Measurements from ENCODE around the gene ZBED4. TPM values are rescaled to one million over a fixed set of nuclear protein-coding genes. Genes with fewer than 3 reads are reported as not detected.

The ZBED4 gene
- total RNA-seq, 1 experiment from 2014 or later: 21.6 TPM

DNA sequence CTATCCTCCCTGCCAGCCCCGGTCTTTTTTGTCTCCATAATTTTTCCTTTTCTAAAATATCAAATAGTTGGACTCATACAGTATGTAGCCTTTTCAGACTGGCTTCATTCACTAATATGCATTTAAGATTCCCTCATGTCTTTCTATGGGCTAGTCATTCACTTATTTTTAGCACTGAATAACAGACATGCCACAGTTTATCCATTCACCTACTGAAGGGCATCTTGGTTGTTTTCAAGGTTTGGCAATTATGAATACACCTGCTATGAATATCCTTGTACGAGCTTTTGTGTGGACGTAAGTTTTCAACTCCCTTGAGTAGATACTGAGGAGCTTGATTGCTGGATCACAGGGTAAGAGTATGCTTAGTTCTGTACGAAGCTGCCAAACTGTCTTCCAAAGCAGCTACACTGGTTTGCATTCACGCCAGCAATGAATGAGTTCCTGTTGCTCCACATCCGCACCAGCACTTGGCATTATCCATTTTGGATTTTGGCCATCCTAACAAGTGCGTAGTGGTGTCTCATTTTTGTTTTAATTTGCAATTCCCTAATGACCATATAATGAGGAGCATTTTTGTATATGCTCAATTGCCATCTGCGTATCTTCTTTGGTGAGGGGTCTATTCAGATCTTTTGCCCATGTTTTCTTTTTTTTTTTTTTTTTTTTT lies 43.5 kb downstream of the ZBED4 start:
- TF ChIP-seq POLR2A (IDR thresholded peaks at IDR 0.05; ENCODE audit: borderline replicate concordance, extremely low read depth, insufficient read depth, insufficient read length) (no peak), YY1 (IDR thresholded peaks at IDR 0.05; ENCODE audit: extremely low read depth, insufficient replicate concordance, low read depth, low read length) (no peak), RAD21 (IDR thresholded peaks at IDR 0.05; ENCODE audit: low read depth) (no peak), SRF (IDR thresholded peaks at IDR 0.05; ENCODE audit: low read depth) (no peak)
- TF ChIP-seq, protein P1, sequence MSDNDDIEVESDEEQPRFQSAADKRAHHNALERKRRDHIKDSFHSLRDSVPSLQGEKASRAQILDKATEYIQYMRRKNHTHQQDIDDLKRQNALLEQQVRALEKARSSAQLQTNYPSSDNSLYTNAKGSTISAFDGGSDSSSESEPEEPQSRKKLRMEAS (IDR thresholded peaks at IDR 0.05): no peak
- ATAC-seq (no peak), DNase-seq (ENCODE audit: low read depth, low spot score) (no peak)
- H3K9ac ChIP-seq (ENCODE audit: low read length): no peak overlapping the region
- no peaks in the 10 kb centered on the region for H4K20me1 ChIP-seq (ENCODE audit: insufficient read depth)
- H3K4me3 ChIP-seq (replicated peaks in 1 of 2; ENCODE audit: low read depth in 1 of 2, low read length in 2 of 2): no peak overlapping the region
- POLR2A ChIA-PET: no interaction called here
- CTCF ChIA-PET: no interaction called here
- no peak overlapping the region for H3K27ac ChIP-seq (ENCODE audit: low read depth, low read length)
- no peaks in the 10 kb centered on the region for H3K9me2 ChIP-seq (ENCODE audit: insufficient read depth)
- H3K9me3 ChIP-seq (ENCODE audit: control insufficient read depth in 1 of 2, insufficient read depth in 1 of 2, low read depth in 1 of 2, low read length in 2 of 2): no peaks in the 10 kb centered on the region
- no peaks in the 10 kb centered on the region for H3K79me2 ChIP-seq (ENCODE audit: insufficient read depth, low read length)
- no peak overlapping the region for H3K4me2 ChIP-seq (ENCODE audit: low read length)
- BruUV-seq (replicated peaks): no TSS peak
- no peak overlapping the region for H2AFZ ChIP-seq (ENCODE audit: low read depth, low read length, poor library complexity, severe bottlenecking)
- no peaks in the 10 kb centered on the region for H3K4me1 ChIP-seq (ENCODE audit: control insufficient read depth in 1 of 2, insufficient read depth in 2 of 2, low read length in 2 of 2)
- RAD21 ChIA-PET (ENCODE audit: low non-redundant PET in 1 of 2, low total read pairs in 2 of 2, uncharacterized antibody in 2 of 2, unreplicated experiment in 2 of 2): no interaction called here
- H3K27me3 ChIP-seq (ENCODE audit: insufficient read depth, low read length): no peaks in the 10 kb centered on the region
- intact Hi-C loops (cut with micrococcal nuclease): no loop called here
- H3K36me3 ChIP-seq (ENCODE audit: control insufficient read depth in 1 of 2, insufficient read depth in 2 of 2, low read length in 2 of 2): peaks cover 0 to 3% of the 10 kb centered on the region in 2 experiments; a peak in 1 of 4 replicates

- no TSS peak for BruUV-seq (replicated peaks)
- ChIA-PET POLR2A (no interaction called here), CTCF (no interaction called here), RAD21 (ENCODE audit: low non-redundant PET in 1 of 2, low total read pairs in 2 of 2, uncharacterized antibody in 2 of 2, unreplicated experiment in 2 of 2) (no interaction called here)
- no peak overlapping the region for H3K4me2 ChIP-seq (ENCODE audit: low read length)
- H3K9ac ChIP-seq (ENCODE audit: low read length): no peak overlapping the region
- ATAC-seq (no peak), DNase-seq (ENCODE audit: low read depth, low spot score) (no peak)
- H4K20me1 ChIP-seq (ENCODE audit: insufficient read depth): no peaks in the 10 kb centered on the region
- H3K27ac ChIP-seq (ENCODE audit: low read depth, low read length): no peak overlapping the region
- H3K9me2 ChIP-seq (ENCODE audit: insufficient read depth): no peaks in the 10 kb centered on the region
- H3K27me3 ChIP-seq (ENCODE audit: insufficient read depth, low read length): no peaks in the 10 kb centered on the region
- peaks cover 3 to 14% of the 10 kb centered on the region in 2 experiments; a peak in 3 of 4 replicates for H3K36me3 ChIP-seq (ENCODE audit: control insufficient read depth in 1 of 2, insufficient read depth in 2 of 2, low read length in 2 of 2)
- no peak overlapping the region for H3K4me3 ChIP-seq (replicated peaks in 1 of 2; ENCODE audit: low read depth in 1 of 2, low read length in 2 of 2)
- H3K4me1 ChIP-seq (ENCODE audit: control insufficient read depth in 1 of 2, insufficient read depth in 2 of 2, low read length in 2 of 2): no peaks in the 10 kb centered on the region
- H3K9me3 ChIP-seq (ENCODE audit: control insufficient read depth in 1 of 2, insufficient read depth in 1 of 2, low read depth in 1 of 2, low read length in 2 of 2): no peaks in the 10 kb centered on the region
- no peaks in the 10 kb centered on the region for H3K79me2 ChIP-seq (ENCODE audit: insufficient read depth, low read length)
- intact Hi-C loops (cut with micrococcal nuclease): no loop called here
- H2AFZ ChIP-seq (ENCODE audit: low read depth, low read length, poor library complexity, severe bottlenecking): no peak overlapping the region
- no peak for TF ChIP-seq CBX3 (IDR thresholded peaks at IDR 0.05; ENCODE audit: low read depth)
- TF ChIP-seq JUND (IDR thresholded peaks at IDR 0.05): no peak
- TF ChIP-seq FOSL1 (IDR thresholded peaks at IDR 0.05; ENCODE audit: low read depth): no peak
- no peak for TF ChIP-seq SIN3A (IDR thresholded peaks at IDR 0.05; ENCODE audit: low read depth)
- TF ChIP-seq ZFX (IDR thresholded peaks at IDR 0.05): no peak
- no peak for TF ChIP-seq ZBTB33 (IDR thresholded peaks at IDR 0.05; ENCODE audit: extremely low read depth, insufficient replicate concordance, low read length)
- TF ChIP-seq YY1 (IDR thresholded peaks at IDR 0.05; ENCODE audit: extremely low read depth, insufficient replicate concordance, low read depth, low read length): no peak
- no peak for TF ChIP-seq ATF3 (IDR thresholded peaks at IDR 0.05)
- no peak for TF ChIP-seq EGR1 (IDR thresholded peaks at IDR 0.05; ENCODE audit: low read depth)
- TF ChIP-seq SP1 (IDR thresholded peaks at IDR 0.05; ENCODE audit: low read depth): no peak
- no peak for TF ChIP-seq POLR2A (IDR thresholded peaks at IDR 0.05; ENCODE audit: borderline replicate concordance, extremely low read depth, insufficient read depth, insufficient read length)
- TF ChIP-seq, protein P1 (IDR thresholded peaks at IDR 0.05): no peak
- no peak for TF ChIP-seq RAD21 (IDR thresholded peaks at IDR 0.05; ENCODE audit: low read depth)
- no peak for TF ChIP-seq ELF1 (IDR thresholded peaks at IDR 0.05; ENCODE audit: borderline replicate concordance, low read depth)
- TF ChIP-seq SRF (IDR thresholded peaks at IDR 0.05; ENCODE audit: low read depth): no peak
- no peak for TF ChIP-seq EZH2 (IDR thresholded peaks at IDR 0.05)
- no peak for TF ChIP-seq CEBPB (IDR thresholded peaks at IDR 0.05; ENCODE audit: low read depth)
- no peak for TF ChIP-seq POLR2AphosphoS5 (IDR thresholded peaks at IDR 0.05; ENCODE audit: low read depth, low read length)
Measured at GRCh38 chr22:49899530-49899929, 45.9 kb downstream of the ZBED4 start.
